ENCODE data around the gene SIRT7.

Gene SIRT7

GRCh38 chr17:81891303-81891552 lies 26.7 kb downstream of the SIRT7 start:
- Histone ChIP-seq H3K79me2 (ENCODE audit: insufficient read depth, low read depth) (peaks cover 60% of the 10 kb centered on the region), H4K20me1 (ENCODE audit: insufficient read depth) (no peaks in the 10 kb centered on the region; the same call in 1 of the 2 replicates), H3K36me3 (ENCODE audit: insufficient read depth) (peaks cover 39% of the 10 kb centered on the region; the same call in 1 of the 2 replicates), H3K9ac (peak overlapping the region; percentile 94), H2AFZ (ENCODE audit: low read depth) (no peak overlapping the region), H3K4me2 (no peak overlapping the region), H3K27ac (peak overlapping the region; percentile 73), H3K27me3 (ENCODE audit: insufficient read depth, low read depth) (no peaks in the 10 kb centered on the region), H3K4me1 (ENCODE audit: low read depth, poor library complexity, severe bottlenecking) (peaks cover 22% of the 10 kb centered on the region), H3K4me3 (IDR thresholded peaks at IDR 0.05; ENCODE audit: insufficient read depth, low read depth, low read length) (no peak overlapping the region)
- TF ChIP-seq CTCF (conservative IDR thresholded peaks at IDR 0.05; ENCODE audit: low read depth, low read length): no peak

DNA sequence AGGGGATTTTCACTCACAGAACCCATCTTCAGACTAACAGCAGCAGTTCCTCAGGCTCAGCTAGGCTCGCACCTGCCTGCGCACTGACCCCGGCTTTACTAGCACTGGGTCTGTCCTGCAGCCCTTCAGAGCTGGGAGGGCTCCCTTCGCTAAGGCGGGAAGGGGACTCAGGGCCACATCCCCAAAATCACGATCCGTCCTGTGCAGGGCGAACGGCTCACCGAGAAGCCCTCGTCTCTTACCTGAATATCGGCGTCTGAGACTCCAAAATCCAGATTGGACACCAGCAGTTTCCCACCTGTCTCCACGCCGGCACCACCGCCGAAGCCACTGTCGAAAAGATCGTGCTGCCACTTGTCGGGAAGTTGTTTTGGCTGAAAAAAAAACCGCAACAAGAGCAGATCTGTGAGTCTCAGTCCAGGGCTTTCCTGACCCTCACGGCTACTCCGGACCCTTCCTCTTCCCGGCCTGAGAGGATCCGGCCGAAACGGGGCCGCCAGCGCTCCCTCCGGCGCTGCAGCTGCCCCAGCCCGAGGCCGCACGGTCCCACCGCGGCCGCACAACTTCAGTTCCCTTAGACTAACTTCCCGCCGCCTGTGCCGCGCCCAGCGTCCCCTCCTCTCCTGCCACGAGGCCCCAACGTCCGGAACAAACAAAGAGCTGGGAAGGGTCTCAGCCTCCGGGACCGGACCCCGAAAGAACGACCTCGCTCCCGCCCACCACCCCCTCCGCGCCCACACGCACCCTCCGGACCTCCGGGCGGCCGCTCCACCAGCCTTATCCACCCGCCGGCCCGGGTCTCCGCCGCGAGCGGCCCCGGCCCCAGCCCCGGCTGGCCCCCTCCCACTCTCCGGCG lies 27.3 kb downstream of the SIRT7 start:
- peak overlapping the region; percentile 73 for H3K27ac ChIP-seq
- peaks cover 39% of the 10 kb centered on the region; the same call in 1 of the 2 replicates for H3K36me3 ChIP-seq (ENCODE audit: insufficient read depth)
- no peaks in the 10 kb centered on the region for H3K27me3 ChIP-seq (ENCODE audit: insufficient read depth, low read depth)
- peaks cover 60% of the 10 kb centered on the region for H3K79me2 ChIP-seq (ENCODE audit: insufficient read depth, low read depth)
- H3K4me3 ChIP-seq (IDR thresholded peaks at IDR 0.05; ENCODE audit: insufficient read depth, low read depth, low read length): no peak overlapping the region
- H3K9ac ChIP-seq: peak overlapping the region; percentile 94
- H4K20me1 ChIP-seq (ENCODE audit: insufficient read depth): no peaks in the 10 kb centered on the region; the same call in 1 of the 2 replicates
- peak overlapping the region; percentile 99 for H3K4me2 ChIP-seq
- no peak for TF ChIP-seq CTCF (conservative IDR thresholded peaks at IDR 0.05; ENCODE audit: low read depth, low read length)
- H3K4me1 ChIP-seq (ENCODE audit: low read depth, poor library complexity, severe bottlenecking): peaks cover 22% of the 10 kb centered on the region
- no peak overlapping the region for H2AFZ ChIP-seq (ENCODE audit: low read depth)

GRCh38 chr17:81889602-81890001 lies 28.4 kb downstream of the SIRT7 start:
- Histone ChIP-seq H3K36me3 (ENCODE audit: insufficient read depth) (peaks cover 39% of the 10 kb centered on the region; the same call in 1 of the 2 replicates), H4K20me1 (ENCODE audit: insufficient read depth) (no peaks in the 10 kb centered on the region; the same call in 1 of the 2 replicates), H2AFZ (ENCODE audit: low read depth) (no peak overlapping the region), H3K79me2 (ENCODE audit: insufficient read depth, low read depth) (peaks cover 60% of the 10 kb centered on the region), H3K9ac (peak overlapping the region; percentile 94; the same call in 1 of the 2 replicates), H3K4me1 (ENCODE audit: low read depth, poor library complexity, severe bottlenecking) (peaks cover 22% of the 10 kb centered on the region), H3K4me2 (peak overlapping the region; percentile 99), H3K4me3 (IDR thresholded peaks at IDR 0.05; ENCODE audit: insufficient read depth, low read depth, low read length) (no peak overlapping the region), H3K27me3 (ENCODE audit: insufficient read depth, low read depth) (no peaks in the 10 kb centered on the region), H3K27ac (peak overlapping the region; percentile 73; the same call in 1 of the 2 replicates)
- no peak for TF ChIP-seq CTCF (conservative IDR thresholded peaks at IDR 0.05; ENCODE audit: low read depth, low read length)

- peaks cover 39% of the 10 kb centered on the region; the same call in 1 of the 2 replicates for H3K36me3 ChIP-seq (ENCODE audit: insufficient read depth)
- no peak overlapping the region for H3K27ac ChIP-seq
- no peaks in the 10 kb centered on the region; the same call in 1 of the 2 replicates for H4K20me1 ChIP-seq (ENCODE audit: insufficient read depth)
- H3K27me3 ChIP-seq (ENCODE audit: insufficient read depth, low read depth): no peaks in the 10 kb centered on the region
- no peak overlapping the region for H2AFZ ChIP-seq (ENCODE audit: low read depth)
- TF ChIP-seq CTCF (conservative IDR thresholded peaks at IDR 0.05; ENCODE audit: low read depth, low read length): no peak
- H3K4me3 ChIP-seq (IDR thresholded peaks at IDR 0.05; ENCODE audit: insufficient read depth, low read depth, low read length): no peak overlapping the region
- H3K4me1 ChIP-seq (ENCODE audit: low read depth, poor library complexity, severe bottlenecking): peaks cover 22% of the 10 kb centered on the region
- peak overlapping the region; percentile 99; the same call in 1 of the 2 replicates for H3K4me2 ChIP-seq
- H3K79me2 ChIP-seq (ENCODE audit: insufficient read depth, low read depth): peaks cover 60% of the 10 kb centered on the region
- no peak overlapping the region for H3K9ac ChIP-seq
These were observed 28.9 kb downstream of the SIRT7 start for GRCh38 chr17:81888988-81889595.

Measured in KMS-11 (cell line).